ENCODE results near the gene PIEZO2.

DNA sequence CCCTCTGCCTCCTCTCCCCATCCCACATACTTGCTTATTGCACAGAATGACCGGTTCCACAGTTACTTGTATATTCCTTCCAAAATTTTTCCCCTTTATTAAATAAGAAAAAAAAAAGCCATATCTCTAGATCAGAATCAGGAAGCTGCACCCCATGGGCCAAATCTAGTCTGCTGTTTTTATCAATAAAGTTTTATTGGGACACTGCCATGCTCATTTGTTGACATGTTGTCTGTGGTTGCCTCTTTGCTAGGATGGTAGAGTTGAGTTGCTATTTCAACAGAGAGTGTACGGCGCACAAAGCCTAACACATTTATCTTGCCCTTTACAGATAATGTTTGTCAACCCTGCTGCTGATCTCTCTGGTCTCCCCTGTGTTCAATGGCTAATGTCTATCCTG lies 15.8 kb upstream of the PIEZO2 start:
- TF ChIP-seq SNAI2 (CRISPR knock-in tag; IDR thresholded peaks at IDR 0.05) (no peak), ZC3H10 (CRISPR knock-in tag; IDR thresholded peaks at IDR 0.05) (no peak), PPARA (CRISPR knock-in tag; IDR thresholded peaks at IDR 0.05; ENCODE audit: borderline replicate concordance) (no peak), CSDC2 (CRISPR knock-in tag; IDR thresholded peaks at IDR 0.05) (no peak), PATZ1 (CRISPR knock-in tag; IDR thresholded peaks at IDR 0.05; ENCODE audit: borderline replicate concordance) (no peak), ZNF8 (CRISPR knock-in tag; IDR thresholded peaks at IDR 0.05) (no peak)

Measured in SK-N-SH treated with all-trans-retinoic acid at 6 μM for 48 hours (cell line).